ENCODE measurements around the gene MERTK.
"Not testable (repeated sequence)": the region's sequence is repeated elsewhere in the genome, so short reads cannot be mapped to it uniquely, and the experiment has no call there.

MERTK gene

GRCh38 chr2:111897630-111897923 is 830 bp upstream of the MERTK start:
- Histone ChIP-seq H3K9me3 (ENCODE audit: control insufficient read depth, low read length) (no peaks in the 10 kb centered on the region), H3K27ac (ENCODE audit: low read depth, low read length, severe bottlenecking) (peak overlapping the region; percentile 75), H3K36me3 (ENCODE audit: control insufficient read depth, insufficient read depth, low read length) (no peaks in the 10 kb centered on the region), H3K4me3 (ENCODE audit: extremely low read depth, insufficient read depth, low read length, poor library complexity, severe bottlenecking) (peak overlapping the region; percentile 86), H3K4me1 (ENCODE audit: control insufficient read depth, insufficient read depth, low read length, poor library complexity, severe bottlenecking) (peaks cover 3% of the 10 kb centered on the region)
- WGBS, 2 experiments (ENCODE audit: insufficient coverage in 2 of 2): 0 to 23% methylated on average over 4 to 6 of the region's 7 CpGs

- H3K36me3 ChIP-seq (ENCODE audit: control insufficient read depth, insufficient read depth, low read length): no peaks in the 10 kb centered on the region
- H3K27ac ChIP-seq (ENCODE audit: low read depth, low read length, severe bottlenecking): peak overlapping the region; percentile 74
- H3K9me3 ChIP-seq (ENCODE audit: control insufficient read depth, low read length): no peaks in the 10 kb centered on the region
- peaks cover 3% of the 10 kb centered on the region for H3K4me1 ChIP-seq (ENCODE audit: control insufficient read depth, insufficient read depth, low read length, poor library complexity, severe bottlenecking)
- 0 to 1% methylated on average over 53 to 58 of the region's 70 CpGs for WGBS, 2 experiments (ENCODE audit: insufficient coverage in 2 of 2)
- H3K4me3 ChIP-seq (ENCODE audit: extremely low read depth, insufficient read depth, low read length, poor library complexity, severe bottlenecking): peak overlapping the region; percentile 86
Measured at GRCh38 chr2:111898703-111899514, 502 bp downstream of the MERTK start.

DNA sequence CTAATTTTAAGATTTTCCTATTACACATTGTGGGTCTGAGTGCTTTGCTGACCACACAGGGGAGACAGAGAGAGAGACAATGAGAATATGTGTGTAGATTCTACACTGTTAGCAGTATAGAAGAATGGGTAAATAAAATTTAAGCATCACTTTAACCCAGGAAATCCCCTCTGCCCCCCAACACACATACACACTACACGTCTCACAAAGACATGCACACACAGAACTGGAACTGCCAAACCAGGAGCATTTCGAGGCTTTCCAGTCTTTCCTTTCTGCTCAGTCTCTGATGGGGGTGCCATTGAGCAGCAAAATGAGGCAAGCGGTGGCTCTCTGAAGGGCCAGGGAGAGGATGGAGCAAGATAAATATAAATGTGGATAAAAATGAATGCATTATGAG is 2.5 kb downstream of the MERTK start:
- Histone ChIP-seq H3K4me1 (ENCODE audit: control insufficient read depth, insufficient read depth, low read length, poor library complexity, severe bottlenecking) (peaks cover 3% of the 10 kb centered on the region), H3K27ac (ENCODE audit: low read depth, low read length, severe bottlenecking) (no peak overlapping the region), H3K36me3 (ENCODE audit: control insufficient read depth, insufficient read depth, low read length) (no peaks in the 10 kb centered on the region), H3K9me3 (ENCODE audit: control insufficient read depth, low read length) (no peaks in the 10 kb centered on the region), H3K4me3 (ENCODE audit: extremely low read depth, insufficient read depth, low read length, poor library complexity, severe bottlenecking) (no peak overlapping the region)
- 25 to 35% methylated on average over 2 of the region's 3 CpGs for WGBS, 2 experiments (ENCODE audit: insufficient coverage in 2 of 2)

DNA sequence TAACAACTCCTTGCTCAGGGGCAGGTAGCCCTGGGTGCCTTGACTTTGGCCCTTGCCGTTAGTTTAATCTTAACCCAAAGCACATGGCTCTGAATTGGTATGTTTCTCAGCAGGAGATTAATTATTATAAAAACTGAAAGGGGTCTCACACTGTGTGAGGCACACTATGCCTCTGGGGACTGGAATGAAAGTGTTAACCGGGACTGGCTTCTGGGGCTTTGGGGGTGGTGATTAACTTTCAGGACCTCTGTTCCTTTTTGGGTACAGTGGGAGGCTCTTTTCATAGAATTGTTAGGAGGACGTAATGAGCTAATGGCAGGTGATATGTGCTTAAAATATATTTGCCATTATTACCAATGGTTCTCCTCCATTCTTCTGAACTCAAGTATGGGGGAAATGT is 5.1 kb downstream of the MERTK start:
- Histone ChIP-seq H3K9me3 (ENCODE audit: control insufficient read depth, low read length) (no peaks in the 10 kb centered on the region), H3K4me3 (ENCODE audit: extremely low read depth, insufficient read depth, low read length, poor library complexity, severe bottlenecking) (no peak overlapping the region), H3K4me1 (ENCODE audit: control insufficient read depth, insufficient read depth, low read length, poor library complexity, severe bottlenecking) (peaks cover 27% of the 10 kb centered on the region), H3K36me3 (ENCODE audit: control insufficient read depth, insufficient read depth, low read length) (no peaks in the 10 kb centered on the region), H3K27ac (ENCODE audit: low read depth, low read length, severe bottlenecking) (no peak overlapping the region)
- WGBS, 2 experiments (ENCODE audit: insufficient coverage in 2 of 2): 58 to 67% methylated on average over 1 of the region's 3 CpGs

- whole genome bisulfite sequencing, 2 experiments (ENCODE audit: insufficient coverage in 2 of 2): no CpG with 5 or more reads among the region's 5 CpGs
Measured at GRCh38 chr2:111903930-111904439, 5.6 kb downstream of the MERTK start.

DNA sequence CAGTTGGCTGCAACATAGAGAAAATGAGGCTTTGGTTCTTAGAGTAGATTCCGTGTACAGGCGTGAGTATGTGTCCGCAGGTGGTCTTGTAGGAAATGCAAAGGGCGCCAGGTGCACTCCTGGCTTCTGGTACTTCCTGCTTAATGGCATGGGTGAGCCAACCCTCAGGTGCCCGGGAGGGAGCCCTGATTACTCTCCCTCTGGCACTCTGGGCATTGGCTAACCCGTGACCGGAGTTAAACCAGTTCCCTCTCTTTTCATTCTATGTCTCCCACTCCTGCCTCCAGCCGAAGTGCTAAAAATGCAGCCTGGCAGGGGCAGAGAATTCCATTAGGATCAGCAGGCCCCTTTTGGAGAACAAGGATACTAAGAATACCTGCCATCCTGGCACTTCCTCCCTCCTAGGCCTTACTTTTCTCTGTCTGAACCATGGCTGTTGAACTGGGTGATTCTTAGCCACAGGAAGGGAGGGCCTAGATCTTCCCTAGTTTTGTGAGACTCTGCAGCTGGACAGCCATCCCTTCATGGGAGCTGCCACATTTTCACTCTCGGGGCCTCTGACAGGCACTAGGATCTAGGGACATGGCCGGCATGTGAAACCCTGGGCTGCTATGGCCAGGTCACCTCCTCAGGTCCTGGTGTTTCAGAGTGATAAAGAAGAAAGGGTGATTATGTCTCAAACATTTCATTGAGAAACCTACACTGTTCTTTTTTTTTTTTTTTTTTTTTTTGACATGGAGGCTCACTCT is 6.5 kb downstream of the MERTK start:
- no peaks in the 10 kb centered on the region for H3K36me3 ChIP-seq (ENCODE audit: control insufficient read depth, insufficient read depth, low read length)
- H3K27ac ChIP-seq (ENCODE audit: low read depth, low read length, severe bottlenecking): no peak overlapping the region
- H3K9me3 ChIP-seq (ENCODE audit: control insufficient read depth, low read length): no peaks in the 10 kb centered on the region
- H3K4me3 ChIP-seq (ENCODE audit: extremely low read depth, insufficient read depth, low read length, poor library complexity, severe bottlenecking): no peak overlapping the region
- 94 to 95% methylated on average over 9 to 10 of the region's 10 CpGs for WGBS, 2 experiments (ENCODE audit: insufficient coverage in 2 of 2)
- peaks cover 28% of the 10 kb centered on the region for H3K4me1 ChIP-seq (ENCODE audit: control insufficient read depth, insufficient read depth, low read length, poor library complexity, severe bottlenecking)

More at GRCh38 chr2:111903930-111904439, 5.6 kb downstream of the MERTK start:
- Histone ChIP-seq H3K4me1 (ENCODE audit: control insufficient read depth, insufficient read depth, low read length, poor library complexity, severe bottlenecking) (peaks cover 29% of the 10 kb centered on the region), H3K9me3 (ENCODE audit: control insufficient read depth, low read length) (no peaks in the 10 kb centered on the region), H3K36me3 (ENCODE audit: control insufficient read depth, insufficient read depth, low read length) (no peaks in the 10 kb centered on the region), H3K4me3 (ENCODE audit: extremely low read depth, insufficient read depth, low read length, poor library complexity, severe bottlenecking) (no peak overlapping the region), H3K27ac (ENCODE audit: low read depth, low read length, severe bottlenecking) (no peak overlapping the region)

DNA sequence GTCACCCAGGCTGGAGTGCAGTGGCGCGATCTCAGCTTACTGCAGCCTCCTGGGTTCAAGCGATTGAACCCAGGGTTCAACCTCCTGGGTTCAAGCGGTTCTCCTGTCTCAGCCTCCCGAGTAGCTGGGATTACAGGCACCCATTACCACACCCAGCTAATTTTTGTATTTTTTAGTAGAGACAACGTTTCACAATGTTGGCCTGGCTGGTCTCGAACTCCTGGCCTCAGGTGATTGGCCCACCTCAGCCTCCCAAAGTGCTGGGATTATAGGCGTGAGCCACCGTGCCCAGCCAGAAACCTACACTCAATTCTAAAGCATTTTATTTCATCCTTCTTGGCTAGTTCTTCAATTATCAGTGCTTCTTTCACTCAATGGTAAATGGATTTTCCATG is 7.1 kb downstream of the MERTK start:
- not testable (repeated sequence) for H3K9me3 ChIP-seq (ENCODE audit: control insufficient read depth, low read length); H3K27ac ChIP-seq (ENCODE audit: low read depth, low read length, severe bottlenecking); H3K36me3 ChIP-seq (ENCODE audit: control insufficient read depth, insufficient read depth, low read length); H3K4me3 ChIP-seq (ENCODE audit: extremely low read depth, insufficient read depth, low read length, poor library complexity, severe bottlenecking)
- peaks cover 27% of the 10 kb centered on the region for H3K4me1 ChIP-seq (ENCODE audit: control insufficient read depth, insufficient read depth, low read length, poor library complexity, severe bottlenecking)
- 91 to 92% methylated on average over 7 to 8 of the region's 9 CpGs for WGBS, 2 experiments (ENCODE audit: insufficient coverage in 2 of 2)

DNA sequence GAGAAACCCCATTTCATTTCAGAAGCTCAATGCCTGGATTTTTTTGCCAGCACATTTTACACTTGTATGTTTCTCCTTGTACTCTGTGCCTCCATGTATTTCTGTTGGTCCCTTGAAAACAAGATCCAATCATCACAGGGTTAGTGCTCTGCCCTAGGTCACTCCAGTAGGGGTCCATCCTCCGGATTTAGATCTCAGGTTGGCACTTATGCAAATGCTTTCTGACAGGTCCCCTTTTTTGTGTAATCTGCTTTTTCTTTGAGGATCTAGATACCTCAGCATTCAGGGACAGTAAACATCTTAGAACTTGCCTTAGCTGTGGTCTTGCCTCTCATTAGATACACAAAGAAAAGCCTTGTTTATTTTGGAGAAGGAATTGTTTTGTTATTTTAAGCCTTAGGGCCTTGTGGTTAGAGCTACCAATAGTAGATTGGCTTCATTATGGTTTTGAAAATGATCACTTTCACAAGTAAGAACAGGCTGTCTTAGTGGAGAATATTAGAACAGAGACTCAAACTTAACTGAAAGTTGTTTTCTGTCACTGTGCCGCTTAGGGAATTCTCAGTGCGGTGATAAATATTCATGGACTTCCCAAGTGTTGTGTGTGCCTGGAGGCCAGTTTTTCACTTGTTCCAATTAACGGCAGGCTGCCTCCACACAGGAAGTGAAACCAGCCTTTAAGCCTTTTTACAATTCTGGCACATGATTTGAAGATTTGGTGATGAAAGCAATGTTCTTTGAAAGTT is 7.8 kb downstream of the MERTK start:
- Histone ChIP-seq H3K4me1 (ENCODE audit: control insufficient read depth, insufficient read depth, low read length, poor library complexity, severe bottlenecking) (peaks cover 27% of the 10 kb centered on the region), H3K27ac (ENCODE audit: low read depth, low read length, severe bottlenecking) (peak overlapping the region; percentile 38), H3K4me3 (ENCODE audit: extremely low read depth, insufficient read depth, low read length, poor library complexity, severe bottlenecking) (no peak overlapping the region), H3K36me3 (ENCODE audit: control insufficient read depth, insufficient read depth, low read length) (no peaks in the 10 kb centered on the region), H3K9me3 (ENCODE audit: control insufficient read depth, low read length) (no peaks in the 10 kb centered on the region)
- WGBS, 2 experiments (ENCODE audit: insufficient coverage in 2 of 2): 44 to 60% methylated on average over 2 to 4 of the region's 4 CpGs

- WGBS, 2 experiments (ENCODE audit: insufficient coverage in 2 of 2): no CpG with 5 or more reads among the region's 1 CpG
- Histone ChIP-seq H3K9me3 (ENCODE audit: control insufficient read depth, low read length) (no peaks in the 10 kb centered on the region), H3K27ac (ENCODE audit: low read depth, low read length, severe bottlenecking) (peak overlapping the region; percentile 81), H3K4me3 (ENCODE audit: extremely low read depth, insufficient read depth, low read length, poor library complexity, severe bottlenecking) (no peak overlapping the region), H3K36me3 (ENCODE audit: control insufficient read depth, insufficient read depth, low read length) (no peaks in the 10 kb centered on the region), H3K4me1 (ENCODE audit: control insufficient read depth, insufficient read depth, low read length, poor library complexity, severe bottlenecking) (peaks cover 27% of the 10 kb centered on the region)
Measured at GRCh38 chr2:111908578-111908977, 10.2 kb downstream of the MERTK start.

- 60% methylated on average over 3 of the region's 3 CpGs; no CpG with 5 or more reads in 1 of the 2 experiments for WGBS, 2 experiments (ENCODE audit: insufficient coverage in 2 of 2)
- peaks cover 27% of the 10 kb centered on the region for H3K4me1 ChIP-seq (ENCODE audit: control insufficient read depth, insufficient read depth, low read length, poor library complexity, severe bottlenecking)
- H3K4me3 ChIP-seq (ENCODE audit: extremely low read depth, insufficient read depth, low read length, poor library complexity, severe bottlenecking): no peak overlapping the region
- no peaks in the 10 kb centered on the region for H3K36me3 ChIP-seq (ENCODE audit: control insufficient read depth, insufficient read depth, low read length)
- no peaks in the 10 kb centered on the region for H3K9me3 ChIP-seq (ENCODE audit: control insufficient read depth, low read length)
- H3K27ac ChIP-seq (ENCODE audit: low read depth, low read length, severe bottlenecking): peak overlapping the region; percentile 81
Measured at GRCh38 chr2:111909079-111909478, 10.7 kb downstream of the MERTK start.

Measured in mesodermal cell (in vitro differentiated cells).